ENCODE data around the gene MGRN1. TPM values are rescaled to one million over a fixed set of nuclear protein-coding genes. Genes with fewer than 3 reads are reported as not detected.

Gene MGRN1
- total and polyA plus RNA-seq, 2 of the 13 experiments (the other 11 are each of a cell fraction or from before 2014, with no cell fraction given) = 11.9 to 12.6 TPM

- no peaks in the 10 kb centered on the region for H3K27me3 ChIP-seq (ENCODE audit: control insufficient read depth in 1 of 2, insufficient read depth in 2 of 2, low read length in 2 of 2)
- in situ Hi-C loops (cut with HindIII; ENCODE audit: extremely low pct_ligation_motif_present, low pct_unique_long_range_greater_than_20kb) = no loop called here
- H3K27ac ChIP-seq (ENCODE audit: extremely low read length, insufficient read depth, low read length) = peak overlapping the region; percentile 70
- H3K4me3 ChIP-seq (replicated peaks in 1 of 3; ENCODE audit: insufficient read depth in 1 of 3, low read depth in 2 of 3, low read length in 3 of 3) = no peak overlapping the region
- peak; percentile 35 for DNase-seq (ENCODE audit: low spot score)
- H3K9ac ChIP-seq (ENCODE audit: insufficient read depth, low read depth, low read length) = peak overlapping the region; percentile 46; the same call in 1 of the 2 replicates
- H3K36me3 ChIP-seq (replicated peaks in 1 of 2; ENCODE audit: control insufficient read depth in 1 of 2, insufficient read depth in 2 of 2, low read length in 2 of 2) = peaks cover 16 to 44% of the 10 kb centered on the region in 2 experiments; a peak in 4 of 5 replicates
- peaks cover 40% of the 10 kb centered on the region for H3K4me1 ChIP-seq (ENCODE audit: insufficient read depth, low read length)
- no peaks in the 10 kb centered on the region for H3K9me3 ChIP-seq (ENCODE audit: low read length)
- peaks cover 3% of the 10 kb centered on the region for H3K79me2 ChIP-seq (ENCODE audit: insufficient read depth, low read length)
- WGBS (ENCODE audit: low lambda C conversion rate) = 45% methylated on average over 3 of the region's 23 CpGs
- no TSS peak for BruUV-seq (replicated peaks)
- no peaks in the 10 kb centered on the region for H4K20me1 ChIP-seq (ENCODE audit: insufficient read depth, low read length)
- ATAC-seq = peak; percentile 61
- ChIA-PET CTCF (ENCODE audit: low intra/inter-chr PET ratio, low total read pairs) (no interaction called here), POLR2A (interaction anchor here (2.1 kb wide), 1 partner anchor 58 kb away, joined by 4 read pairs; no protein-coding TSS in a partner anchor)
- no peak for FAIRE-seq
- H3K4me2 ChIP-seq (ENCODE audit: low read depth, low read length) = peak overlapping the region; percentile 18
- intact Hi-C loops (cut with micrococcal nuclease; ENCODE audit: unreplicated experiment) = no loop called here
- H2AFZ ChIP-seq (ENCODE audit: low read length) = no peak overlapping the region
- TF ChIP-seq AGO1 (IDR thresholded peaks at IDR 0.05; ENCODE audit: low read depth, low read length, poor library complexity, severe bottlenecking) (no peak), HNF4G (IDR thresholded peaks at IDR 0.05; ENCODE audit: borderline replicate concordance, low read depth, low read length) (0 out of 2 replicates have a peak, but pooled peaks have one; percentile 12), HNF4G (CRISPR knock-in tag; IDR thresholded peaks at IDR 0.05; ENCODE audit: borderline replicate concordance, low read depth) (no peak), ZNF431 (CRISPR knock-in tag; IDR thresholded peaks at IDR 0.05; ENCODE audit: borderline replicate concordance, low read depth) (no peak), DR1 (CRISPR knock-in tag; IDR thresholded peaks at IDR 0.05) (no peak), AGO2 (optimal IDR thresholded peaks at IDR 0.05; ENCODE audit: low read depth, low read length) (peak; percentile 68), HNF4A (CRISPR knock-in tag; IDR thresholded peaks at IDR 0.05) (peak; percentile 54), EP300 (IDR thresholded peaks at IDR 0.05; ENCODE audit: low read depth in 2 of 2, low read length in 2 of 2) (peak in 1 of 2 experiments; percentile 24; a peak in 1 of 4 replicates), EP300 (CRISPR knock-in tag; IDR thresholded peaks at IDR 0.05; ENCODE audit: borderline replicate concordance) (no peak), MED1 (CRISPR knock-in tag; IDR thresholded peaks at IDR 0.05) (0 out of 2 replicates have a peak, but pooled peaks have one; percentile 20), NR2F2 (IDR thresholded peaks at IDR 0.05; ENCODE audit: borderline replicate concordance, low read depth) (0 out of 2 replicates have a peak, but pooled peaks have one; percentile 46), ELF1 (CRISPR knock-in tag; IDR thresholded peaks at IDR 0.05) (0 out of 2 replicates have a peak, but pooled peaks have one; percentile 35), ETV5 (CRISPR knock-in tag; IDR thresholded peaks at IDR 0.05; ENCODE audit: borderline replicate concordance) (0 out of 2 replicates have a peak, but pooled peaks have one; percentile 2), YY1 (IDR thresholded peaks at IDR 0.05; ENCODE audit: insufficient read depth, insufficient replicate concordance, low read depth, low read length) (no peak), ZNF562 (CRISPR knock-in tag; IDR thresholded peaks at IDR 0.05; ENCODE audit: borderline replicate concordance) (no peak), ZNF501 (CRISPR knock-in tag; IDR thresholded peaks at IDR 0.05) (0 out of 2 replicates have a peak, but pooled peaks have one; percentile 24), NR2F6 (IDR thresholded peaks at IDR 0.05) (peak; percentile 58), NR2F6 (CRISPR knock-in tag; IDR thresholded peaks at IDR 0.05) (peak; percentile 13; the same call in 1 of the 2 replicates), SRY (CRISPR knock-in tag; IDR thresholded peaks at IDR 0.05) (no peak), RARA (CRISPR knock-in tag; IDR thresholded peaks at IDR 0.05) (peak; percentile 59), BCL6 (CRISPR knock-in tag; IDR thresholded peaks at IDR 0.05) (peak; percentile 69), ZFX (CRISPR knock-in tag; IDR thresholded peaks at IDR 0.05; ENCODE audit: low read depth) (peak; percentile 31; the same call in 1 of the 2 replicates), ZFP37 (CRISPR knock-in tag; IDR thresholded peaks at IDR 0.05; ENCODE audit: borderline replicate concordance) (no peak)
- TF ChIP-seq, protein P1, sequence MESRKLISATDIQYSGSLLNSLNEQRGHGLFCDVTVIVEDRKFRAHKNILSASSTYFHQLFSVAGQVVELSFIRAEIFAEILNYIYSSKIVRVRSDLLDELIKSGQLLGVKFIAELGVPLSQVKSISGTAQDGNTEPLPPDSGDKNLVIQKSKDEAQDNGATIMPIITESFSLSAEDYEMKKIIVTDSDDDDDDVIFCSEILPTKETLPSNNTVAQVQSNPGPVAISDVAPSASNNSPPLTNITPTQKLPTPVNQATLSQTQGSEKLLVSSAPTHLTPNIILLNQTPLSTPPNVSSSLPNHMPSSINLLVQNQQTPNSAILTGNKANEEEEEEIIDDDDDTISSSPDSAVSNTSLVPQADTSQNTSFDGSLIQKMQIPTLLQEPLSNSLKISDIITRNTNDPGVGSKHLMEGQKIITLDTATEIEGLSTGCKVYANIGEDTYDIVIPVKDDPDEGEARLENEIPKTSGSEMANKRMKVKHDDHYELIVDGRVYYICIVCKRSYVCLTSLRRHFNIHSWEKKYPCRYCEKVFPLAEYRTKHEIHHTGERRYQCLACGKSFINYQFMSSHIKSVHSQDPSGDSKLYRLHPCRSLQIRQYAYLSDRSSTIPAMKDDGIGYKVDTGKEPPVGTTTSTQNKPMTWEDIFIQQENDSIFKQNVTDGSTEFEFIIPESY (CRISPR knock-in tag; IDR thresholded peaks at IDR 0.05) = peak; percentile 94
These were observed 51.5 kb downstream of the MGRN1 start for GRCh38 chr16:4675864-4676786.

Measured in HepG2 (cell line).